CD4-positive, alpha-beta T cell treated with Interferon alpha-2 for 1 hour (primary cell): ENCODE results near the gene GJA4.
"Not testable (repeated sequence)": the region's sequence is repeated elsewhere in the genome, so short reads cannot be mapped to it uniquely, and the experiment has no call there.

Experiments used
- DNase-seq, 2 donors: peaks; one replicate each; pipeline ENCODE4 v3.0.0-alpha.2; 2020 to 2022

GJA4 gene

DNA sequence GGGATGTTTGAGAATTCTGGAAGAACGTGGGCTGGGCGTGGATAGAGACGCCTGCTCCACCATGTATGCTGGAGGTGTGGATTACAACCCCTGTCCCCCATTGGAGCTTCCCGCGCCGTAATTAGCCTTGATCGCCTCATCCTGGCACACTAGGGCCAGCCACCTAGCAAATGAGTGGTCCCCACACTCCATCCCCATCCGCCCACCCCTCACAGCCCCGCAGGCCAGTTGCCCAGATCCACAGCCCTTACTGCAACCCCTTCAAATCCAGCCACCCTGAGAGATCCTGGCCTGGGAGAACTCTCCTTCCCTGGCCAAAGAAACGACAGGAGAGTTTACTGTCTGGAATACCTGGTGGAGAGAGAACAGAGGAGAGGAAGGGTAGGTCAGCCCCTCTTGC lies 375 bp upstream of the GJA4 start:
- DNase-seq: no peak

DNA sequence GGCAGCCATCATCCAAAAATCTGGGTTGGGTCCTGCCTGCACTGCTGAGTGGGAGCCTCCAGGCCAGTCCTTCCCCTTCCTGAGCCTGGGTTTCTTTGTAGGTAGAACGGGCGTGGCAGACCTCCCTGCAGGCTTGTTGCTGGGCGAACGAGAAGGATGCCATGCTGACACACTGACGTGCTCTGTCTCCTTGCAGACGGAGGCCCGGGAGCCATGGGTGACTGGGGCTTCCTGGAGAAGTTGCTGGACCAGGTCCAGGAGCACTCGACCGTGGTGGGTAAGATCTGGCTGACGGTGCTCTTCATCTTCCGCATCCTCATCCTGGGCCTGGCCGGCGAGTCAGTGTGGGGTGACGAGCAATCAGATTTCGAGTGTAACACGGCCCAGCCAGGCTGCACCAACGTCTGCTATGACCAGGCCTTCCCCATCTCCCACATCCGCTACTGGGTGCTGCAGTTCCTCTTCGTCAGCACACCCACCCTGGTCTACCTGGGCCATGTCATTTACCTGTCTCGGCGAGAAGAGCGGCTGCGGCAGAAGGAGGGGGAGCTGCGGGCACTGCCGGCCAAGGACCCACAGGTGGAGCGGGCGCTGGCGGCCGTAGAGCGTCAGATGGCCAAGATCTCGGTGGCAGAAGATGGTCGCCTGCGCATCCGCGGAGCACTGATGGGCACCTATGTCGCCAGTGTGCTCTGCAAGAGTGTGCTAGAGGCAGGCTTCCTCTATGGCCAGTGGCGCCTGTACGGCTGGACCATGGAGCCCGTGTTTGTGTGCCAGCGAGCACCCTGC lies 1.4 kb downstream of the GJA4 start:
- DNase-seq: no peak

DNA sequence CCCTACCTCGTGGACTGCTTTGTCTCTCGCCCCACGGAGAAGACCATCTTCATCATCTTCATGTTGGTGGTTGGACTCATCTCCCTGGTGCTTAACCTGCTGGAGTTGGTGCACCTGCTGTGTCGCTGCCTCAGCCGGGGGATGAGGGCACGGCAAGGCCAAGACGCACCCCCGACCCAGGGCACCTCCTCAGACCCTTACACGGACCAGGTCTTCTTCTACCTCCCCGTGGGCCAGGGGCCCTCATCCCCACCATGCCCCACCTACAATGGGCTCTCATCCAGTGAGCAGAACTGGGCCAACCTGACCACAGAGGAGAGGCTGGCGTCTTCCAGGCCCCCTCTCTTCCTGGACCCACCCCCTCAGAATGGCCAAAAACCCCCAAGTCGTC lies 2.0 kb downstream of the GJA4 start:
- no peak for DNase-seq

GRCh38 chr1:34795916-34796315 lies 3.1 kb downstream of the GJA4 start:
- no peak for DNase-seq

DNA sequence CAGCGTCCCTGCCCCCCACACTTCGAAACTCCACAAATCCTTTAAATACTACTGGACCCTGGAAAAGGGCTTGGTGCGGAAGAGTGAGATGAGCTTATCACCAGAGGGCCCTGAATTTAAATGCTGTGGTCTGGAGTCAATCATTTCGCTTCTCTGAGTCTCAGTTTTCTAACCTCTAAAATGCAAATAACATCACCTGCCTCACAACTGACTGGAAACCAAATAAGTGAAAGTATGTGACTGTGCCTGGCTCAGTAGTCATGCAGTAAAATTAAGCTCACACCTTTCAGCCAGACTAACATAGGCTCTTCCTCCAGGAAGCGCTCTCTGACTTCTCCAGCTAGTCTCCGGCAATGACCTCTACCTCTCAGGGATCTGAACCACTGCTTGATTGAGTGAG lies 4.2 kb downstream of the GJA4 start:
- DNase-seq: no peak

GRCh38 chr1:34800214-34800613 lies 7.4 kb downstream of the GJA4 start:
- no peak for DNase-seq

DNA sequence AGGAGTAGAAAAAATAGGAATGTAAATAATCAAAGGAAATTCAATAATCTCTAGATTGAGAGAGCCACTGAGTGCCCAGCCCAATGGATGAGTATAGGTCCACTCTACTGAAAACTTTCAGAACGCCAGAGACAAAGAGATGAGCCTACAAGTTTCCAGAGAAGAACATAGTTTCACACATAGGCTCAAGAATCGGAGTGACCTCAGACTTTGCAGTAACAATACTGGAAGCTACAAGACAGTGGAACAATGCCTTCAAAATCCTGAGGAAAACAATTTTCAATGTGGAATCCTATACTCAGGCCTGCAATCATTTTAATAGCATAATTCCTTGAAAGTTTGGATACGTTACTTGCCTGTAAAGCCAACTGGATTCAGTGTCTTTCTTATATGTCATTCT lies 11.0 kb downstream of the GJA4 start:
- DNase-seq: no peak

DNA sequence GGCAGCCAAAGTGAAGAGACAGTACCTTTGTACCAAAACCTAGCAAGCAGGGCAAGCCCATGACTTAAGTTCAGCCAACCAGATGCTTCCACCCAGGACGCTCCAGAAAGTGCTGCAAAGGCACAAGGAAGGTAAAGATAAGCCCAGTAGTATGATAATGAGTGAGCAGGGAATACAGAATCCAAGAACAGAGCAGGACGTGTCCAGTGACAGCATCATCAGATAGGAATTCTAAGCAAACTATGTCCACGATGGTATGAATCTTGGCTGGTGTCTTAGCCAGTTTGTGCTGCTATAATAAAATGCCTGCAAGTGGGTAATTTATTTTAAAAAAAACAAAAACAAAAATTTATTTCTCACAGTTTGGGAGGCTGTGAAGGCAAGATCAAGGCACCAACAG lies 13.6 kb downstream of the GJA4 start:
- no peak for DNase-seq

GRCh38 chr1:34808051-34808810 lies 15.4 kb downstream of the GJA4 start:
- no peak for DNase-seq

DNA sequence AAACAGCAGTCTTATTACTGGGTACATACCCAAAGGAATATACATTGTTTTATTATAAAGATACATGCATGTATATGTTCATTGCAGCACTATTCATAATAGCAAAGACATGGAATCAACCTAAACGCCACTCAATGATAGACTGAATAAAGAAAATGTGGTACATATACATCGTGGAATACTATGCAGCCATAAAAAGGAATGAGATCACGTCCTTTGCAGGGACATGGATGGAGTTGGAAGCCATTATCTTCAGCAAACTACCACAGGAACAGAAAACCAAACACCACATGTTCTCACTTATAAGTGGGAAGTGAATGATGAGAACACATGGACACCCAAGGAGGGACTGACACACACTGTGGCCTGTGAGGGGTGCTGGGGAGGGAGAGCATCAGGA lies 18.0 kb downstream of the GJA4 start:
- DNase-seq: not testable (repeated sequence)

DNA sequence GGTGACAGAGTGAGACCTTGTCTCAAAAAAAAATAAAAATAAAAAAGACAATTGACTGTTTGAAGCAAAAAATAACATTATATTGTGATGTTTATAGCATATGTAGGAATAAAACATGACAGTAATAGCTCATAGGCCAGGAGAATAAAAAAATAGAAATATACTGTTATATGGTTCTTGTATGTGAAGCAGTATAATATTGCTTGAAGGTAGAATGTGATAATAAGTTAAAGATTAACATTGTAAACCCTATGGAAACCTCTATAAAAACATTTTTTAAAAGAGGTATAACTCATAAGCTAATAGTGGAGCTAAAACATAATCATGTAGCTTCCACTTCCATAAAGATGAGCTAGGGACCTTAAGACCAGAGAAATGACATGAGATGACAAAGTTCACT lies 23.5 kb downstream of the GJA4 start:
- no peak for DNase-seq

GRCh38 chr1:34816778-34817177 lies 24.0 kb downstream of the GJA4 start:
- no peak for DNase-seq

DNA sequence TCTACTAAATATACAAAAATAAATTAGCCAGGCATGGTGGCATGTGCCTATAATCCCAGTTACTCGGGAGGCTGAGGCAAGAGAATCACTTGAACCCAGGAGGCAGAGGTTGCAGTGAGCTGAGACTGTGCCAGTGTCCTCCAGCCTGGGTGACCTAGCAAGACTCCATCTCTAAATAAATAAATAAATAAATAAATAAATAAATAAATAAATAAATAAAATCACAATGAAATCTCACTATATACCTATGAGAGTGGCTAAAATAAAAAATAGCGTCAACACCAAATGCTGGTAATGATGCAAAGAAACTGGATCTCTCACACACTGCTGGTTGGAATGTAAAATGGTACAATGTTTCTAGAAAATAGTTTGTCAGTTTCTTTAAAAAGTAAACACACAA lies 26.1 kb downstream of the GJA4 start:
- DNase-seq: not testable (repeated sequence)

- no peak for DNase-seq
Measured at GRCh38 chr1:34822202-34822601, 29.4 kb downstream of the GJA4 start.

- no peak for DNase-seq
Measured at GRCh38 chr1:34824817-34825454, 32.1 kb downstream of the GJA4 start.

DNA sequence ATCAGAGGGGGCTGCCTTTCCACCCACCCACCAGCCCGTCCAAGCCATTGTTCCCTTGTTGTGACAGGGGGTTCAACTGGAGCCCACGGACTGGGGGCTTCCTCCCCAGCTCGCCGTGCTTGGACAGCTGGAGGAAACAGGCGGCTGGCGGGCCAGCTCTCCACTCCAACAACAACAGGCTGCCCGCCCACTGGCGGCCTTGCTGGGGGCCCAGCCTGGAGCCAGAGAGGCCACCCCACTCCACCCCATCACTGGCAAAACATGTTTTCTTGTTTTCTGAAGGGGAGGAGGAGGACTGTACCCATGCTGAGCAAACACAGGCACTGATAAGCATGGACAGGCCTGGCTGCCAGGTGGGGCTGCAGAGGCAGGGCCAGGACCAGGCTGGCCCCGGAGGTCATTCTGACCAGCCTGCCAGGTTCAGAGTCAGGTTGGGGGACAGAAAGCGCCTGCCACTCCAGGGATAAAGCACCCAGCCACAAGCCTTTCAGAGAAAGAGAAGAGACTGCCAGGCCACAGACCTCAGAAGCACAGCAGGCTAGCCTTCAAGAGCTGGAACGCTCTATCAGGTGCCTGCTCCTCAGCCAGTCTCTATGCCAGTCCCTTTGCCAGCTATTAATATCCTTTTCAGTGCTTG lies 32.8 kb downstream of the GJA4 start:
- DNase-seq: no peak

GRCh38 chr1:34827341-34827941 lies 34.6 kb downstream of the GJA4 start:
- DNase-seq: no peak

GRCh38 chr1:34828611-34829010 lies 35.8 kb downstream of the GJA4 start:
- DNase-seq: no peak

DNA sequence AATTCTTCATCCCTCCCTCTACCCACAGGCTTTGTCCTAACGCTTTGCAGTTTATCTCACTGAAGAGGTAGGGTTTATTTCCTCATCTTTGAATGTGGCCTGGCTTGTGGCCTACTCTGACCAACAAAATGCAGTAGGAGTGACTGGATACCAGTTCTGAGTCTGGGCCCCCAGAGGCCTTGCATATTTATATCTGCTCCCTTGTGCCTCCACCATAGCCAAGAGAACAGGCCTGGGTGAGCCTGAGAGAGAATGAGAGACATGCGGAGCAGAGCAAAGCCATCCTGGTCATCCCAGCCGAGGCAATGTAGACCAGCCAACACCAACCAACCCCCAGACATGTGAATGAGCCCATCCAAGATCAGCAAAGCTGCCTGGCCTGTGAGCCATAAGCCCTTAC lies 36.5 kb downstream of the GJA4 start:
- DNase-seq: no peak

DNA sequence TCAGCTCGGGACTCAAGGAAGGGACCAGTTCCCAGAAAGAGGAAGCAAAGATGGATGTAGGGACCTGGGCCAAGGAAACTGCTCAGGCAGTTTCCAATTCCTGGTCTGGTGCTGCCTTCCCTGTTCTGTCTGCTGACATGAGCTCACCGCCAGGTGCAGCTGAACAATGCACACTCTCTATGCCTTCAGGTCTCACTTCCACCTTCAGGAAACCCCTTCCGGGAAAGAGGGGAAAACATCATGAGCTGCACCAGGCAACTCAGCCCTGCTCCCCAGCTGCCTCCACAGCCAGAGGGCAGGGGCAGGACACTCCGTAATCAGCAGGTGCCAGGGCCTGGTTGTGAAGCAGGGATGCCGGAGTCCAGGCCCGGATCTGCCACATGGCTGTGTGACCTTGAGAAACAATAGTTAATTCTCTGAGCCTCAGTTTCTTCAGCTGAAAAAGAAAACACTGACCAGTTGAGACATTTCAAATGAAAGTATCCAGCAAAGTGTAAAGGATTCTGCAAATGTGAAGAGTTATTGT lies 39.0 kb downstream of the GJA4 start:
- DNase-seq: no peak

DNA sequence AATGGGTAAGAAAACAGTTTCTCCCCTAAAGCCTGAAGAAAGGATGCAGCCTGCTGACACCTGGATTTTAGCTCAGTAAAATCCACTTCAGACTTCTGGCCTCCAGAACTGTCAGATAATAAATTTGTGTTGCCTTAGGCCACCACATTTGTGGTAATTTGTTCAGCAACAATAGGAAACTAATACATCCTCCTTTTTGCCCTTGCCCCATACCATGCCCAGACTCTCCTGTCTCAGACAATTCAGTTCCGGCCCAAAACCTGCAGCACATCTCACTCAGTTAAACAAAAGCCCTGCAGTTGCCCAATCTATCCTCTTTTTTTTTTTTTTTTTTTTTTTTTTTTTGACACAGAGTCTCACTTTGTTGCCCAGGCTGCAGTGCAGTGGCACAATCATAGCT lies 40.9 kb downstream of the GJA4 start:
- no peak for DNase-seq

DNA sequence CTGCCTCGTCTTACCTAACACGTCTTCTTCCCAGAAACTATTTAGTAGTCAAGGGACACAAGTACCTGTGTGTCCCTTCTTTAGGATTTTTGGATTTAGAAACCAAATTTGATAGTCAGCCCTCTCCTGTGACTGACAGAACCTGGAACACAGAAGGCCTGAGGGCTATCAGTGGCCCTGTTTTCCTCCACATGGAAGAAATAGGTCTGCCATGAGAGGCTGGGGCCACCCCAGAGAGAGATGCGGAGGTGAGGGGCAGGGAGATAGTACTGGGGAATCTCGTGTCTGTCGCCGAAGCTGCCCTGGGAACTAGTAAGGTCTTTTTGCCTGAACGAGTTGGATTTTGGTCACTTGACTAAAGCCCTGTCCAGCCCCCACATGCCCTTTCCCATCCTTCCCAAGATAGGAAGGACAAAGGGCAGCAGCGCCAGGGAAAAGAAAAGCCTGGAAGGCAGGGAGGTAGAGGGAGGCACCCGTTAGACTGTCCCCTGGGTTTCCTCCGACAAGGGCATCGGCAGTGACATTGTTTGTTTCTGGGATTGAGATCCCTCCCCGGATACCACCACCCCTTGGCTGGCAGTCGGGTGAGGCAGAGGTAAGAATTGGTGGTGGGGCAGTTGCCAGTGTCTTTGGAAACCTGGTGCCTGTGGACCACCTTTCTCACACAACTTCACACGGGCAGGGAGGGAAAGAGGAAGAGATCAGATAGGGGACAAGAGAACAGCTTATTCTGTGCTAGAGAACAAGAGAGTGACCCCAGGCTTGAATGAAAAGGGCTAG lies 46.9 kb downstream of the GJA4 start:
- no peak for DNase-seq
